NOMO-1 (cell line): ENCODE data around the gene RYR3.

Experiments used
- DNase-seq, 2 experiments: peaks; one replicate each; lab custom pipeline; 2025; ENCODE audit not compliant: unreplicated experiment in 2 of 2; lab: John Stamatoyannopoulos, UW

The RYR3 gene

GRCh38 chr15:33494306-33494705 lies 183.5 kb downstream of the RYR3 start:
- no peak for DNase-seq

- no peak for DNase-seq
Measured at GRCh38 chr15:33500432-33501195, 189.8 kb downstream of the RYR3 start.

DNA sequence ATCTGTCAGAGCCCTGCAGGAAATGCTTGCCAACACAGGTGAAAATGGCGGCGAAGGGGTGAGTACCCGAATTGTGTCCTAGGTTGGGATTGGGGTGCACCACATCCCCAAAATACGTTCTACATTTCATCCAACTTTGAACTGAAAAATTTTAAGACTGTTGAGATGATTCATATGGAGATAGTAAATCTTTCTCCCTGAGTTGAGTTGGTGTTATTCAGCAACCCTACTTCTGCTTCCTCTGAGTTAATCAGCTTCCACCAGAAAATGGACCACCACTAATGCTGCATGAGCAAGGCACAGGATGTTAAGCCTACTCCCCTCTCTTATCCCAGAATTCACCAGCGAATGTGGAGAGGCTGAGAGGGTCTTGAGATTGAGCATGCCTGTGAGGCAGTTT lies 192.9 kb downstream of the RYR3 start:
- no peak for DNase-seq

DNA sequence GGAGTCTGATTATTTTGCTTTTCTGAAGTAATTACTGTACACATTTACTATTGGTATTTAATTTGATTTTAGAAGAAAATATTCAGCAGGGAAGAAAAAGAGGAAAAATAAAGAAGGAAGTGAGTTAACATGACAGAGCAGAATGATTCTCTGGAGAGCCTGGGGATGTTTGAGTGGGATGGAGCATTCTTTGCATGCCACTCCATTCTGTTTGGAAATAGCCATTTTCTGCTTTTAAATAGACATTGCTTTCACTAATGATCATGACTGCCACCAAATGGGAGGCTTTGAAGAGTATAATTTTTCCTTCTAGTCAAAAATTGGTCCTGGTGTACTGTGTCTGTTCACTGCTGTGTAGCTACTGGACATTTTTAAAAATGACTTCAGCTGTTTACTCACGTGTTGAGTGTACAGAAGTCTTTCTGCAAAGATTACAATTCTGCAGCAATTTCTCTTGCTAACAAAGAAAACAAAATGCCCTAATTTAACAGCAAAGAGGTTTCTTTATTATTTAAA lies 196.1 kb downstream of the RYR3 start:
- no peak for DNase-seq

DNA sequence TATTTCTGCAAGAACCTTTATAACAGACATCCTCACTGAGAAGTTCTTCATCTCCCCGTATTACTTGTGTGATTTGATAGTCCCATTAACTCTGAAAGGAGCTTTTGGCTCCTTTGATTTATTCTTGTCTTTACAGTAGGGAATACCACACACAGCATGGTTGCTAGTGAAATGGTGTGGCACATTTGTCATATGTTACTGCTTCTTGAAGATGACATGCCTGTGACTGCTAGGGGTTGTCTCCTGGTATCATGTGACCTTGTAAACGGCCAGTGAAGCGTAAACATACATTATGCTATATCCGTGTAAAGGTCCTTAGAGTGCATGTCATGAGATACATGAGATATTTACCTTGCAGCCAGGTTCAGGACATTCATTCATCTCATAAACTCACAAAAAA lies 197.9 kb downstream of the RYR3 start:
- DNase-seq, result no peak

DNA sequence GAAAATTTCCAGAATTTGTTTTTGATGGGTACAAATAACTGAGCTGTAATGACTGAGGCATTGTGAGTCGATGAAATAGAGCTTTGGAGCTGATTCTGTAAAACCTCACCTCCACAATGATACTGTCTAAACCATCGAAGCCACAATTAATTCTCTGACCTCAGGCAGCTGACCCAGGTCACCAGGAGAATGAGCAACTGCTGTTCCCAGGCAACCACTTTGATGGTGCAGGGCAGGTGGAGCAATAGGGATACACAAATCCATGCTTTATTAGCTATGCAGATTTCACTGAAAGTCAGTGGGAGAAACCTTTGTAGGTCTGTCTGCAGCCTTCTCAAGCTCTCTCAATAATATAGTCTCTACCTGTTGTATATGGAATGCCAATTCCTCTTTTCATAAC lies 204.4 kb downstream of the RYR3 start:
- DNase-seq, result no peak

DNA sequence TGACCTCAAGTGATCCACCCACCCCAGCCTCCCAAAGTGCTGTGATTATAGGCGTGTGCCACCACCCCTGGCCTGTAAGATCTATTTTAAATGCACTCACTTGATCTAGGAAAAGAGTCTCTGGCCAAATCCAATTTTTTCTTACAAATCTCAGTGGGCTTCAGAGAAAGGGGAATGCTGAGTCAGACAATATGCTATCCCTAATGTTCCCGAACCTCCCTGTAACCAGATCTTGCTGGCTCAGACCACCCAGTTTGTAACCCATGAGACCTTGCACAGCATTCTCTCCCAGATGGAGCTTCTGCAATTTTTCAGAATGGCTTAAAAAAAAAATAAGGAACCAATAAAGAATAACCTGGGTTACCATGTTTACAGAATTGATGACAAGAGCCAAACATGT lies 205.8 kb downstream of the RYR3 start:
- no peak for DNase-seq

DNA sequence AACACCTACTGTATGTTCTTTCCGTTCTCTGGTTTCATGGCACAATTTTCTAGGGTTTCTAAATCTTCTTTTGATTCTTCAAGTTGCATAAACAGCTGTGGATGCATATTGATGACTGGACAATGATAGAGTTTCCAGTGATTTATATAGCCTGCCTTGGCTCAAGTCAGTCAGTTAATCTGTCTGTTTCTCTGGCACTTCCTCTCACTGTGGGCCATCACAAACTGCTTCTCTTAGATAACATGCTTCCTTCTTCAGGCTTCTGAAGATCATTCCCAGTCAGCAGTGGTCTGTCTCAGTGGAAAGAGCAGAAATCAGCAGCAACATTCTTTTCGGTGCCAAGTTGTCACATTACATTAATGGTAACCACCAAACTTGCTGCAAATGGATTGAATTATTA lies 207.2 kb downstream of the RYR3 start:
- DNase-seq, result no peak

- no peak for DNase-seq
Measured at GRCh38 chr15:33518421-33518820, 207.7 kb downstream of the RYR3 start.

DNA sequence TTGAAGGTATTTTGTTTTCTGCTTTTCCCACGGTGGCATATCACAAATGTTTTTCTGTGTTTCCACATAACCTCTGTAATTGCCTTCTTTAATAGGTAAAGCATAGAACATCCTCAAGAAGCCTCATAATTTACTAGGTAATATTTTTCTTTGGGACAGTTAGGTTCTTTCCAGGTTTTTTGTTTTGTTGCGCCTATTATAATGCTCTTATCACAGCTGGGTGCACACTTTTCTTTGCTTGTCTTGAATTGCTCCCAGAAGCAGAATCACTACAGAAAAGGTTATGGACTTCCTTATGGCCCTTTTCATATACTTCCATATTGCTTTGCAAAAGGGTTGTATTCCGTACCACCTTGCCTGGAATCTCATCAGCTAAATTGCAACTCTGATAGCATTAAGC lies 213.5 kb downstream of the RYR3 start:
- no peak for DNase-seq

DNA sequence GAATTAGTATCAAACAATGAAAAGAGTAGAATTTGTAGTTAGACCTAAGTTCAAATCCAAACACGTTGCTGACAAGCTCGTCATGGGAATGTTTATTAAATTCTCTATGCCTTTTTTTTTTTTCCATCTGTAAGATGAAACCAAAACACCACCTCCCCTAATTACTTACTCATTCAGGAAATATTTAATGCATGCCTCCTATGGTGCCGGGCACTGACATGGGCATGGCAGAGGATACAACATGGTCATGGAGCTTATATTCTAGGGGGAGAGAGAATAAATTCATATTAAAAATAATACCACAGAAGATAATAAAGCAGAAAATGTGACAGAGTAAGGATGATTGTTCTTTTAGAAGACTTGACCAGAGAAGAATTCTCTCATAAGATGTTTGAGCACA lies 215.8 kb downstream of the RYR3 start:
- DNase-seq, result no peak

DNA sequence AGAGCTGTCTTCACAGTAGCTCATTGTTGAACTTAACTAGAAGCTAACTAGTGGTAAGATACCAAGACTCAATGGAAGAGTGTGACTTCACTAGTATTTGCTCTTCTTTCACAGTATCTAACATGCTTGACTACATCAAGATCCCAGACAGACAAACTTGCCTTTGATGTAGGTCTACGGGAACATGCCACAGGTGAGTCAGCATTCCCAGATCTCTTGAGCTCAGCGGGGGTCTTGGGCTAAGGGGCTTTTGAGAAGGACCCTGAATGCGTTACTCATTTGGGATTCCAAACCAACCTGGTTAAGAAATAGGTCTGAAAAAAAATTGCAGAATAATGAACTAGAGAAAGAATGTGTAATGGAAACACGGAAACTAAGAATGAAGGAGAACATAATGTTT lies 222.4 kb downstream of the RYR3 start:
- DNase-seq, result no peak

DNA sequence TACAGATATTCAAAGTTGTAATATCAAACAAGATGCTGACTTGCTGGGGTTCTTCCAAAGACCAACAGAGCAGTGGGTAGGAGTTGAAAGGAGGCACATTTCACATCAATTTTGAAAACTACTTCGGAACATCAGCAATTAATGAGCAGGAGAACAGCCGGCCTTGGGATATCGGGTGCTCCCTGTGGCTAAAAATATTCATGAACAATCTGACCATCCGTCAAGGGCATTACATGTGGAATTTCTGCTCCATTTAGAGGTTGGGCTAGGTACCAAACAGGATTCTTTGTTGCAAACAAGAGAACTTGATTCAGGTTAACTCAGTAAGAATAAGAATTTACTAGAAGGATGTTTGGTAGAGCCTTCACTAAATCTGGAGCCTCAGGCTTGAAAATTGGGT lies 223.9 kb downstream of the RYR3 start:
- DNase-seq, result no peak

DNA sequence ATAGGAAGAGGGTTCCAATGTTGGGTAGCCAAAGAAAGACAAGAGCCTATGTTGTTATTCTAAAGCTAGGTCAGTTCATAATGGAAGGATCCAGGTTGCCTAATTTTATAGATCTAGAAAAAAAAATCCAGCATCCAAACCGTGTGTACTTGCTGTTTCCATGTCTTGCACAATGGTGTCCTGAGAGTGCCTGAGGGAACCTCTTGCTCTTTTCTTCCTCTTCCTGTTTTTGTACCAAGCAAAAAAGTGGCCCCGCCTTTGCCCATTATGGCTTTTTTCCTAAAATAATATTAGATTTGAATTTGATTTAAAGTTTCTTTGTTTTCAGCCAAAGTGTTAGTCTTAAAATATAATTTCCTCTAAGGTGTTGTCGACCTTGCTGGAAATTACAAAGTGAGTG lies 224.4 kb downstream of the RYR3 start:
- no peak for DNase-seq

DNA sequence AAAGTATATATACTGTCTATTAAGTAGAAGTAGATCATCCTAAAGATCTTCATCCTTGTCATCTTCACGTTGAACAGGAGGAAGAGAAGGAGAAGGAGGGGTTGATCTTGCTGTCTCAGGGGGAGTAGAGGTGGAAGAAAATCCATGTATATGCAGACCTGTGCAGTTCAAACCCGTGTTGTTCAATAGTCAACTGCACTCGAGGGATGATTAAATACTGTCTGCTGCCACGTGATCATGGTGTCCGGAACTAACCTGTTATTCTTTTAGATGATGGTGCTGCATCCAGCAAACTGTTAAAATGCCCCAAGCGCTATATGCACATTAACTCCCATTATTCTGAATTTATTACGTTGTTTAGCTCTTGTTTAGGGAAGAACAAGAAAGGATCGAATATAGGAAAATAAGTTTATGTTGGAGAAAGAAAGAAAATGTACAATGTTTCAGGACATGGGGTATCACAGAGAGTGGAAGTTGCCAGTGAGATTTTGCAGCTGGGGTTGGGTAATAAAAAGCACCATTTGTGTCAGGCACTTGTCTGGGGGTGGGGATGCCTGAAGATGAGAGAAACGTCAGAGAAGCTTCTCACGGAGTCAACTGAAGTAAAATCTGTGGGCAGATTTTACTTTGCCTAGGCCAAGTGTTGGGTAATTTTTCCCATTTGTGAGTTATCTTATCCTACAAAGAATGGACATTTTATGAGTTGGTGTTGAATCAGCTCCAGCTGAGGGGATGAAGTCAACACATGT lies 229.2 kb downstream of the RYR3 start:
- DNase-seq, result no peak

DNA sequence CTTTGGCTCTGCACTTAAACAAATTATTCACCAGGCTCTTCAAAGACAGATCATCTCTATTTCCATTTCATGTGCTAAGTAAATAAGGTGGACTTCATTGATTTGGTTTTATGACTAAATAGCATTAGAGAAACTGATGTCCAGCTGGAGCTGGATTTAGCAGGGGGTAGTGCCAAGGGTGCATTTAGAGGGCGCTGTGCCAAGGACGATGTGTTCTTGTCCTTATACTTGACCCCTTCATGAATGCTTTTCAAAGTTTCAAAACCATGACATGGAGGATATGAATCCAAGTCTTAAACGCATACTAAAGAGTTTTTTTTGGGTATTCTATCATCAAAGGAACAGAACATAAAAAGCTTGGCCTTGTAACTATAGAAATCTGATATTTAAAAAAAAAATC lies 233.2 kb downstream of the RYR3 start:
- DNase-seq, result no peak

DNA sequence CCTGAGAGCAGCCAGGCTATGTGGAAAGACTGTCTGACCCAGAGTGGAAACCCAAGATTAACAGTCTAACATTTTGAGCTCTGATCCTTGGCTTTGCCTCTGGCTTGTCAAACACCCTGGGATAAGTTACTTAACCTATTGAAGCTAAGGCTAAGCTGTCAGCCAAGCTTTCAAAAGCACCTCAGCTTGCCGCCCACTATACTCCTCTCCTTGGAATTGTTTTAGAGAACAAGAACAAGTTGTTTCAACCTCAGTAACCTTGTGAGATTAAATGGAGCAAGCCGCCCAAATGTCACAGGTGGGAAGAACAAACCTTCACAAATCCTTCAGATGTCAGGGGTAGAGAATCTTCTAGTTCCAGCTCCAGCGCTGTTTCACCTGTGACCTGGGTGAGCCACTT lies 235.1 kb downstream of the RYR3 start:
- no peak for DNase-seq

GRCh38 chr15:33547876-33548275 lies 237.1 kb downstream of the RYR3 start:
- no peak for DNase-seq

- no peak for DNase-seq
Measured at GRCh38 chr15:33551860-33552259, 241.1 kb downstream of the RYR3 start.

- no peak for DNase-seq
Measured at GRCh38 chr15:33553157-33553556, 242.4 kb downstream of the RYR3 start.

GRCh38 chr15:33559207-33559890 lies 248.6 kb downstream of the RYR3 start:
- no peak for DNase-seq

GRCh38 chr15:33561407-33561806 lies 250.6 kb downstream of the RYR3 start:
- DNase-seq, result no peak
